ENCODE measurements around the gene TGM3. TPM values are rescaled to one million over a fixed set of nuclear protein-coding genes. Genes with fewer than 3 reads are reported as not detected.

TGM3 gene, protein sequence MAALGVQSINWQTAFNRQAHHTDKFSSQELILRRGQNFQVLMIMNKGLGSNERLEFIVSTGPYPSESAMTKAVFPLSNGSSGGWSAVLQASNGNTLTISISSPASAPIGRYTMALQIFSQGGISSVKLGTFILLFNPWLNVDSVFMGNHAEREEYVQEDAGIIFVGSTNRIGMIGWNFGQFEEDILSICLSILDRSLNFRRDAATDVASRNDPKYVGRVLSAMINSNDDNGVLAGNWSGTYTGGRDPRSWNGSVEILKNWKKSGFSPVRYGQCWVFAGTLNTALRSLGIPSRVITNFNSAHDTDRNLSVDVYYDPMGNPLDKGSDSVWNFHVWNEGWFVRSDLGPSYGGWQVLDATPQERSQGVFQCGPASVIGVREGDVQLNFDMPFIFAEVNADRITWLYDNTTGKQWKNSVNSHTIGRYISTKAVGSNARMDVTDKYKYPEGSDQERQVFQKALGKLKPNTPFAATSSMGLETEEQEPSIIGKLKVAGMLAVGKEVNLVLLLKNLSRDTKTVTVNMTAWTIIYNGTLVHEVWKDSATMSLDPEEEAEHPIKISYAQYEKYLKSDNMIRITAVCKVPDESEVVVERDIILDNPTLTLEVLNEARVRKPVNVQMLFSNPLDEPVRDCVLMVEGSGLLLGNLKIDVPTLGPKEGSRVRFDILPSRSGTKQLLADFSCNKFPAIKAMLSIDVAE
- total RNA-seq, result not detected in 2 replicates

DNA sequence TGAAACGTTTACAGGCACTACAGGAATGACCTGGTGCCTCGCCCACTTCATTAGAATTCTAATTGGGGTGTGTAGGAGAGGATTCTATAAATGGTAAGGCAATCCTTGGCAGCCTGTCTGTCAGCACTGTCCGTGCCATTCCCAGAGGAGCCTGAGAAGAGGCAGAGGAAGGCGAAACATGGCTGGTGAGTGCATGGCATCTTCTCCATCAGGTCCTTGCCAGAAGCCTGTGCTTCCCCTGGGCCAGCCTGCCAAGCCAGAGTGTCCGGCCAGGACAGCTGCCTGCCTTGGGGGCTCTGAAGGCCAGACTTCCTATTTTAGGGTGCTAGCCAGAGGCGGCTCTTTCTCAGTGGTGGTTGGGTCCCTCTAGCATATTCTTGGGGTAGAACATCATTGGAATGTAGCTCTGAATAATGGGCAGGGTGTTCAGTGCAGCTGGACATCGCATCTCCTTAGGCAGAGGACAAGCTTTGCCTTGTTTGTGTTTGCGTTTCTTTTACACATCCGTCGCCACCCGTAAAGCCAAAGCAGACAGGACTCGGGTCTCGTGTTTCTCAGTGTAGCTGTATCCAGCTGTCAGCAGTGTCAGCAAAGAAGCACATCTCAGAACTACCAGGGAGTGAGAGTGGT, at the start of gene TGM3:
TGM3 (plus strand) TSS at position 116 of the 630 bp plus-strand sequence; CDS start at position 179, 63 bp downstream.

DNA sequence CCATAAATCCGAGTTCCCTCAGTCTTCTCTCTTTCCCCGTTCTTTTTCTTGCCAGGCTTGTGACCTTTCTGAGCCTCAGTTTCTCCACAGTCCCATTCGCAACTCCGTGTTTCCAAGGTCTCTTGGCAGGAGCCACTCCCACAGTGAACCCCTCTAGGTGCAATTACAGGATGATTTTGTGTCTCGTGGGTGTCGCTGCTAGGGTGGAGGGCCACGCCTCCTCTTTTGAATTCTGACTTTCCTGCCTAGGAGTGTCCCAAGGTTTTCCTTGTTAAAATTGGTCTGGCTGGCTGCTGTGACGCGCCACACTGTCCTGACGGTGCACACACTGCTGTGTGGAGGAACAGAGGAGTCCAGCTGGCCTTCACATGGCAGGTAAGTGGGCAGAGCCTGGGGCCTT, 84.8 kb downstream of the TGM3 start, which contains the start of gene TGM6:
TGM6 (plus strand) TSS at position 301 of the 400 bp plus-strand sequence; CDS start at position 369, 68 bp downstream.

Other genes with a start within 250 kb of the TGM3 start
- 17.3 and 28.1 TPM in 2 replicates for gene STK35, start 194.2 kb upstream of the TGM3 start, total RNA-seq
- not detected in 2 replicates for gene TGM6, start 84.9 kb downstream of the TGM3 start, total RNA-seq
- 117 and 242 TPM in 2 replicates for gene SNRPB, start 174.8 kb downstream of the TGM3 start, total RNA-seq
- 7.7 and 13.9 TPM in 2 replicates for gene ZNF343, start 212.9 kb downstream of the TGM3 start, total RNA-seq
- not detected in 2 replicates for gene TMC2, start 240.6 kb downstream of the TGM3 start, total RNA-seq

Measured in placental pericyte (primary cell).